Effector memory CD4-positive, alpha-beta T cell (primary cell): Measurements from ENCODE around the gene ATOSB.
"Not testable (repeated sequence)": the region's sequence is repeated elsewhere in the genome, so short reads cannot be mapped to it uniquely, and the experiment has no call there.

Source experiments
- DNase-seq, 3 donors: peaks; one replicate each; pipeline ENCODE4 v3.0.0-alpha.2; 2020
- H3K27ac ChIP-seq: 2 replicates; pipeline ENCODE4 v1.7.0; 2013; ENCODE audit warnings: mild to moderate bottlenecking, low read length, moderate library complexity; ENCODE audit not compliant: insufficient read depth, poor library complexity, severe bottlenecking
- H3K27me3 ChIP-seq: replicated peaks from 2 replicates; pipeline ENCODE4 v1.7.0; 2013; ENCODE audit warnings: mild to moderate bottlenecking, low read length; ENCODE audit not compliant: insufficient read depth, control insufficient read depth, poor library complexity, severe bottlenecking
- H3K36me3 ChIP-seq: 2 replicates; pipeline ENCODE4 v1.7.0; 2013; ENCODE audit warnings: mild to moderate bottlenecking, low read length, moderate library complexity; ENCODE audit not compliant: control insufficient read depth, insufficient read depth
- H3K4me1 ChIP-seq: 2 replicates; pipeline ENCODE4 v1.7.0; 2013; ENCODE audit warnings: low read length, mild to moderate bottlenecking; ENCODE audit not compliant: control insufficient read depth, insufficient read depth, poor library complexity, severe bottlenecking
- H3K4me3 ChIP-seq: 2 replicates; pipeline ENCODE4 v1.7.0; 2013; ENCODE audit warnings: low read length, low read depth, mild to moderate bottlenecking; ENCODE audit not compliant: insufficient read depth, poor library complexity, severe bottlenecking
- H3K9me3 ChIP-seq: 2 replicates; pipeline ENCODE4 v1.7.0; 2013; ENCODE audit warnings: mild to moderate bottlenecking, low read length, moderate library complexity; ENCODE audit not compliant: control insufficient read depth

ATOSB gene

DNA sequence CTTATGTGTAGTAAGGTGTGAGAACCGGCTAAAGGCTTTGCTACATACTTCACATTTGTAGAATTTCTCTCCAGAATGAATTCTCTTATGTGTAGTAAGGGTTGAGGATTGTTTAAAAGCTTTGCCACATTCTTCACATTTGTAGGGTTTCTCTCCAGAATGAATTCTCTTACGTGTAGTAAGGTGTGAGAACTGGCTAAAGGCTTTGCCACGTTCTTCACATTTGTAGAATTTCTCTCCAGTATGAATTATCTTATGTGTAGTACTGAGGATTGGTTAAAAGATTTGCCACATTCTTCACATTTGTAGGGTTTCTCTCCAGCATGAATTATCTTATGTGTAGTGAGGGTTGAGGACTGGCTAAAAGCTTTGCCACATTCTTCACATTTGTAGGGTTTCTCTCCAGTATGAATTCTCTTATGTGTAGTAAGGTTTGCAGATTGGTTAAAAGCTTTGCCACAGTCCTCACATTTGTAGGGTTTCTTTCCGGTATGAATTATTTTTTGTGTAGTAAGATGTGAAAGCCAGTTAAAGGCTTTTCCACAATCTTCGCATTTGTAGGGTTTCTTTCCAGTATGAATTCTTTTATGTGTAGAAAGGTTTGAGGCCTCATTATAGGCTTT is 32.4 kb upstream of the ATOSB start:
- H3K4me3 ChIP-seq, H3K4me1 ChIP-seq, H3K27ac ChIP-seq, H3K27me3 ChIP-seq, DNase-seq, H3K36me3 ChIP-seq, H3K9me3 ChIP-seq: not testable (repeated sequence)

DNA sequence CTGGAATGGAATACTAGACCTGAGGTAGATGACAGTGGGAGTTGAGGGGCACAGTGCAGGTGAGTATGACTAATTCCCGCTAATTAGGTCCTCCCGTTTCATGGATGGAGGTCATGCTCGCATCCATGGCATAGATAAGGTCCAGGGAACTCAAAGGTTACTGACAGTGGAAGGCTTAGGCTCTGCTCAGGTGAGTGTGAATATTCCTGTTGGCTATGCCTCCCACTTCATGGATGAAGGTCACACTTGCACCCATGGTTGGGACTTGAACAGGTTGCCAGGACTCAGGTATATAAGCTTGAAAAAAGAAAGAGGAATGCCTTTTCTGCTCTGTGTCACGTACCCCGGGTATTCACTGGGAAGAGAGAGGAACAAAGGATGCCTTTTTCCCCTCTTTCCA is 26.4 kb upstream of the ATOSB start:
- Histone ChIP-seq H3K27ac (no peak overlapping the region), H3K36me3 (no peaks in the 10 kb centered on the region), H3K27me3 (no peaks in the 10 kb centered on the region), H3K4me3 (no peak overlapping the region), H3K4me1 (no peaks in the 10 kb centered on the region), H3K9me3 (no peaks in the 10 kb centered on the region)
- no peak for DNase-seq

GRCh38 chr9:35140093-35140492 is 24.4 kb upstream of the ATOSB start:
- Histone ChIP-seq H3K9me3 (no peaks in the 10 kb centered on the region), H3K27me3 (no peaks in the 10 kb centered on the region), H3K36me3 (no peaks in the 10 kb centered on the region), H3K27ac (no peak overlapping the region), H3K4me3 (no peak overlapping the region), H3K4me1 (no peaks in the 10 kb centered on the region)
- no peak for DNase-seq

GRCh38 chr9:35136866-35137265 is 21.2 kb upstream of the ATOSB start:
- H3K36me3 ChIP-seq: no peaks in the 10 kb centered on the region
- H3K27me3 ChIP-seq: no peaks in the 10 kb centered on the region
- H3K9me3 ChIP-seq: no peaks in the 10 kb centered on the region
- no peaks in the 10 kb centered on the region for H3K4me1 ChIP-seq
- no peak overlapping the region for H3K27ac ChIP-seq
- H3K4me3 ChIP-seq: no peak overlapping the region
- DNase-seq: no peak

GRCh38 chr9:35135988-35136387 is 20.3 kb upstream of the ATOSB start:
- DNase-seq: no peak
- no peaks in the 10 kb centered on the region for H3K36me3 ChIP-seq
- no peaks in the 10 kb centered on the region for H3K27me3 ChIP-seq
- no peak overlapping the region for H3K4me3 ChIP-seq
- H3K9me3 ChIP-seq: no peaks in the 10 kb centered on the region
- no peak overlapping the region for H3K27ac ChIP-seq
- no peaks in the 10 kb centered on the region for H3K4me1 ChIP-seq

DNA sequence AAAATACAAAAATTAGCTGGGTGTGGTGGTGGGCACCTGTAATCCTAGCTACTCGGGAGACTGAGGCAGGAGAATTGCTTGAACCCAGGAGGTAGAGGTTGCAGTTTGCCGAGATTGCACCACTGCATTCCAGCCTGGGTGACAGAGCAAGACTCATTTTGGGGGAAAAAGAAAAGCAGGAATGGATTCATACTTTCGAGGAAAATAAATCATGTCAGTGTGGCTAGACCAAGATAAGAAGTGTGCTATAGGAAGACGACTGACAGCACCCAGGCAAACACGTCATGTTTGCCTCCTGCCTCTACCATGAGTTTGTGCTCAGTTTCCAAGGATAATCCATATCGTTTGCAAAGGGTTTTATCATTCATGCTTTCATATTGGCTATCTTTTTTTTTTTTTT is 19.3 kb upstream of the ATOSB start:
- no peaks in the 10 kb centered on the region for H3K9me3 ChIP-seq
- no peak overlapping the region for H3K4me3 ChIP-seq
- H3K36me3 ChIP-seq: no peaks in the 10 kb centered on the region
- no peak for DNase-seq
- H3K4me1 ChIP-seq: no peaks in the 10 kb centered on the region
- no peak overlapping the region for H3K27ac ChIP-seq
- H3K27me3 ChIP-seq: no peaks in the 10 kb centered on the region

GRCh38 chr9:35116898-35117551 is 1.4 kb upstream of the ATOSB start:
- Histone ChIP-seq H3K4me1 (peaks cover 34% of the 10 kb centered on the region), H3K27me3 (no peaks in the 10 kb centered on the region), H3K4me3 (peak overlapping the region; percentile 61), H3K9me3 (no peaks in the 10 kb centered on the region), H3K27ac (peak overlapping the region; percentile 78), H3K36me3 (no peaks in the 10 kb centered on the region)
- peak; percentile 74 to 82 (median 74) for DNase-seq

DNA sequence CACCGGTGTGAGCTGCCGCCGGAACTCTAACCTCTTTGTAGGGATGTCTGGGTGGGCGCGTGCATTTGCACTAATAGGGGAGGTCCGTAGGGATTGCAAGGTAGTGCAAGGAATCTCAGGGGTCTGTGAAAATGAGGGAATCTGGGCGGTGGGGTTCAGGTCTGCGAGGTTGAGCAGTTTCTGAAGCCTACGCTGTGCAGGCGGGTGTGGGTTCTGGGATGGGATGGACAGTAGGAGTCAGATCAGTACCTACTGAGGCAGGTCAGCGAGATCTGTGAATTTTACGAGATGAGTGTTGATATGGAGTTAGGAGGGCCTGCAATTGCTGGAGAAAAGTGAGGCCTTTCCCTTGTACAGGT is 856 bp upstream of the ATOSB start:
- H3K36me3 ChIP-seq: no peaks in the 10 kb centered on the region
- peak overlapping the region; percentile 78 for H3K27ac ChIP-seq
- peaks cover 38% of the 10 kb centered on the region for H3K4me1 ChIP-seq
- peak overlapping the region; percentile 61 for H3K4me3 ChIP-seq
- DNase-seq: no peak
- no peaks in the 10 kb centered on the region for H3K27me3 ChIP-seq
- H3K9me3 ChIP-seq: no peaks in the 10 kb centered on the region

GRCh38 chr9:35114840-35115628 is 628 bp downstream of the ATOSB start:
- H3K36me3 ChIP-seq: no peaks in the 10 kb centered on the region
- H3K27ac ChIP-seq: peak overlapping the region; percentile 78
- H3K27me3 ChIP-seq: no peaks in the 10 kb centered on the region
- H3K9me3 ChIP-seq: no peaks in the 10 kb centered on the region
- H3K4me3 ChIP-seq: peak overlapping the region; percentile 61
- H3K4me1 ChIP-seq: peaks cover 45% of the 10 kb centered on the region
- DNase-seq: peak in 1 of 3 donors; percentile 29
